Breast epithelium (tissue), 3 donors: ENCODE data around the gene POLR3B.

Experiments
- POLR2A ChIP-seq: fragments of 450-650 bp; IDR thresholded peaks from one replicate; pipeline ENCODE4 v1.6.1; 2016; ENCODE audit warnings: antibody characterized with exemption, mild to moderate bottlenecking, moderate library complexity
- POLR2AphosphoS5 ChIP-seq, 3 donors: sonication (generic); formaldehyde crosslinking; IDR thresholded peaks; one replicate each; pipeline ENCODE4 v1.6.1; 2017; ENCODE audit warnings: antibody characterized with exemption in 3 of 3
- TF ChIP-seq, protein P1 (sequence below), 3 donors: fragments of 450-650 bp; IDR thresholded peaks; one replicate each; pipeline ENCODE4 v1.5.1; 2016 to 2017; ENCODE audit warnings: antibody characterized with exemption in 3 of 3, mild to moderate bottlenecking in 3 of 3, moderate library complexity in 3 of 3

DNA sequence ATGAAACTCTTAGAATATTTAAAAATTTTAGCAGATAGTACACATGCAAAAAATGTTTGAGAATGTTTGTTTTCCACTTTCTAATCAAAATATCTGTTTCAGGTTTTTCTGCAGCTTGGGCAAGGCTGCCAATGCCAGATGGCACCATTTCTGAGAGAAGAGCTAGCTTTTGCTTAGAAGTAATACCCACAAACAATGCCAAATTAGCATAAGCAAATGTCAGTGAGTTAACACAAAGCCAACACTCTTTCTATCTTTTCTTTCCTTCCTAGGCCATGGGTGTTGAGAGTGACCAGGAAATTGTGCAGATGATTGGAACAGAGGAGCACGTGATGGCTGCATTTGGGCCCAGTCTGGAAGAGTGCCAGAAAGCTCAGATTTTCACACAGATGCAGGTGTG is 35.2 kb downstream of the POLR3B start:
- TF ChIP-seq, protein P1, sequence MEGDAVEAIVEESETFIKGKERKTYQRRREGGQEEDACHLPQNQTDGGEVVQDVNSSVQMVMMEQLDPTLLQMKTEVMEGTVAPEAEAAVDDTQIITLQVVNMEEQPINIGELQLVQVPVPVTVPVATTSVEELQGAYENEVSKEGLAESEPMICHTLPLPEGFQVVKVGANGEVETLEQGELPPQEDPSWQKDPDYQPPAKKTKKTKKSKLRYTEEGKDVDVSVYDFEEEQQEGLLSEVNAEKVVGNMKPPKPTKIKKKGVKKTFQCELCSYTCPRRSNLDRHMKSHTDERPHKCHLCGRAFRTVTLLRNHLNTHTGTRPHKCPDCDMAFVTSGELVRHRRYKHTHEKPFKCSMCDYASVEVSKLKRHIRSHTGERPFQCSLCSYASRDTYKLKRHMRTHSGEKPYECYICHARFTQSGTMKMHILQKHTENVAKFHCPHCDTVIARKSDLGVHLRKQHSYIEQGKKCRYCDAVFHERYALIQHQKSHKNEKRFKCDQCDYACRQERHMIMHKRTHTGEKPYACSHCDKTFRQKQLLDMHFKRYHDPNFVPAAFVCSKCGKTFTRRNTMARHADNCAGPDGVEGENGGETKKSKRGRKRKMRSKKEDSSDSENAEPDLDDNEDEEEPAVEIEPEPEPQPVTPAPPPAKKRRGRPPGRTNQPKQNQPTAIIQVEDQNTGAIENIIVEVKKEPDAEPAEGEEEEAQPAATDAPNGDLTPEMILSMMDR (IDR thresholded peaks at IDR 0.05) = no peak
- TF ChIP-seq POLR2A (no peak), POLR2AphosphoS5 (IDR thresholded peaks at IDR 0.05) (no peak)
